Measurements from ENCODE around the gene CASP9.

GRCh38 chr1:15568387-15569073, 44.5 kb upstream of the CASP9 start:
- TF ChIP-seq CTCF (conservative IDR thresholded peaks at IDR 0.05 in 1 of 2, IDR thresholded peaks at IDR 0.05 in 1 of 2; ENCODE audit: extremely low read depth in 1 of 2, insufficient read depth in 1 of 2, low read depth in 1 of 2, low read length in 2 of 2) (no peak), EZH2 (IDR thresholded peaks at IDR 0.05; ENCODE audit: borderline replicate concordance, low read length) (no peak)

Data from mammary epithelial cell (primary cell).